H1 (cell line): ENCODE data around the gene BBX. TPM values are rescaled to one million over a fixed set of nuclear protein-coding genes. Genes with fewer than 3 reads are reported as not detected.

Experiments
- CTCF ChIA-PET: fragments of 300-600 bp; sonication (Branson Sonifier 250); formaldehyde crosslinking; loops from one replicate; lab custom pipeline; 2021; ENCODE audit not compliant: partially characterized antibody; lab: Charles Lee
- POLR2A ChIA-PET: fragments of 300-600 bp; sonication (Branson Sonifier 250); formaldehyde crosslinking; loops from one replicate; lab custom pipeline; 2021; ENCODE audit warnings: inconsistent platforms; ENCODE audit not compliant: partially characterized antibody; lab: Charles Lee
- DNase-seq, 2 experiments: peaks; one replicate each; pipeline versions ENCODE4 v3.0.0 to v3.0.0-alpha.2; 2010 to 2022; ENCODE audit warnings: low spot score in 2 of 2, low read depth in 1 of 2, mixed read lengths in 1 of 2
- FAIRE-seq: peaks from 2 replicates; lab custom pipeline; 2011; peaks lifted over from hg19 to GRCh38; lab: Jason Lieb, UNC
- H2AFZ ChIP-seq: 2 replicates; pipeline ENCODE4 v1.8.1; 2012; ENCODE audit warnings: low read length, inconsistent platforms
- H2AK5ac ChIP-seq: 2 replicates; pipeline ENCODE4 v1.6.1; 2013; ENCODE audit warnings: low read depth, low read length
- H2BK120ac ChIP-seq: replicated peaks from 2 replicates; pipeline ENCODE3; 2013; ENCODE audit warnings: low read depth, low read length, inconsistent platforms
- H2BK12ac ChIP-seq: 2 replicates; pipeline ENCODE4 v1.6.1; 2013; ENCODE audit warnings: low read depth, low read length
- H2BK15ac ChIP-seq: 2 replicates; pipeline ENCODE4 v1.6.1; 2013; ENCODE audit warnings: low read length
- H2BK20ac ChIP-seq: 2 replicates; pipeline ENCODE4 v1.6.1; 2013; ENCODE audit warnings: low read length
- H2BK5ac ChIP-seq: 2 replicates; pipeline ENCODE4 v1.6.1; 2013; ENCODE audit warnings: low read depth, low read length
- H3K14ac ChIP-seq: 2 replicates; pipeline ENCODE4 v1.6.1; 2013; ENCODE audit warnings: inconsistent platforms; ENCODE audit not compliant: insufficient read length
- H3K18ac ChIP-seq: 2 replicates; pipeline ENCODE4 v1.6.1; 2013; ENCODE audit warnings: low read length; ENCODE audit errors: extremely low read depth
- H3K23ac ChIP-seq: 2 replicates; pipeline ENCODE4 v1.6.1; 2013; ENCODE audit warnings: inconsistent platforms; ENCODE audit not compliant: insufficient read length
- H3K23me2 ChIP-seq: 2 replicates; pipeline ENCODE4 v1.6.1; 2013; ENCODE audit warnings: low read depth, low read length
- H3K27ac ChIP-seq: 2 replicates; pipeline ENCODE4 v1.6.1; 2011; ENCODE audit warnings: low read depth, low read length, inconsistent platforms
- H3K27me3 ChIP-seq, 4 experiments: replicated peaks in 1 of 4; 1 replicate in 1 of 4; 2 replicates in 3 of 4; pipeline versions ENCODE4 v1.6.1 to v1.8.1; 2011 to 2013; ENCODE audit warnings: low read length in 3 of 4, mild to moderate bottlenecking in 3 of 4, inconsistent platforms in 2 of 4, mixed read lengths in 2 of 4, moderate library complexity in 1 of 4; ENCODE audit not compliant: control insufficient read depth in 3 of 4, insufficient read depth in 3 of 4; ENCODE audit errors: extremely low read depth in 1 of 4
- H3K36me3 ChIP-seq, 4 experiments: 2 replicates each; pipeline versions ENCODE4 v1.6.1 to v1.8.1; 2011 to 2013; ENCODE audit warnings: mild to moderate bottlenecking in 4 of 4, low read length in 3 of 4, moderate library complexity in 2 of 4, control low read depth in 1 of 4, inconsistent platforms in 1 of 4; ENCODE audit not compliant: insufficient read depth in 4 of 4, control insufficient read depth in 2 of 4
- H3K4ac ChIP-seq: replicated peaks from 2 replicates; pipeline ENCODE3; 2013; ENCODE audit warnings: low read length, low read depth, mixed read lengths, inconsistent platforms; ENCODE audit not compliant: insufficient read length
- H3K4me1 ChIP-seq, 4 experiments: replicated peaks in 1 of 4; 1 replicate in 1 of 4; 2 replicates in 3 of 4; pipeline versions ENCODE4 v1.6.1 to v1.8.1; 2011 to 2013; ENCODE audit warnings: low read length in 3 of 4, inconsistent platforms in 2 of 4, mixed read lengths in 1 of 4; ENCODE audit not compliant: insufficient read depth in 4 of 4, control insufficient read depth in 3 of 4
- H3K4me2 ChIP-seq, 2 experiments: 2 replicates each; pipeline versions ENCODE4 v1.6.1 to v1.8.1; 2011 to 2013; ENCODE audit warnings: low read depth in 2 of 2, low read length in 2 of 2, control low read depth in 1 of 2, inconsistent platforms in 1 of 2, mild to moderate bottlenecking in 1 of 2; ENCODE audit not compliant: insufficient read depth in 1 of 2
- H3K4me3 ChIP-seq, 4 experiments: fragments of 200-600, 300-600 bp in 1 of 4; sonication (generic), shearing (Covaris generic), sonication (Bioruptor Twin) in 1 of 4; 2 replicates each; pipeline versions ENCODE4 v1.5.1 to v1.8.1; 2011 to 2016; ENCODE audit warnings: low read length in 4 of 4, low read depth in 3 of 4, control low read depth in 2 of 4, inconsistent platforms in 2 of 4, mild to moderate bottlenecking in 2 of 4, mixed read lengths in 1 of 4, moderate library complexity in 1 of 4; ENCODE audit not compliant: insufficient read depth in 2 of 4; ENCODE audit errors: extremely low read depth in 1 of 4
- H3K56ac ChIP-seq: replicated peaks from 2 replicates; pipeline ENCODE3; 2013; ENCODE audit warnings: low read depth, mild to moderate bottlenecking, mixed read lengths, low read length, inconsistent platforms; ENCODE audit not compliant: insufficient read length
- H3K79me1 ChIP-seq: 2 replicates; pipeline ENCODE4 v1.6.1; 2013; ENCODE audit warnings: low read depth, low read length, control low read depth
- H3K79me2 ChIP-seq, 2 experiments: 2 replicates each; pipeline versions ENCODE4 v1.6.1 to v1.8.1; 2012 to 2013; ENCODE audit warnings: low read length in 2 of 2, mild to moderate bottlenecking in 2 of 2, inconsistent platforms in 1 of 2; ENCODE audit not compliant: insufficient read depth in 2 of 2, control insufficient read depth in 1 of 2
- H3K9ac ChIP-seq, 4 experiments: replicated peaks in 1 of 4; 1 replicate in 1 of 4; 2 replicates in 3 of 4; pipeline versions ENCODE4 v1.6.1 to v1.8.1; 2011 to 2013; ENCODE audit warnings: low read depth in 3 of 4, low read length in 3 of 4, control low read depth in 2 of 4, mild to moderate bottlenecking in 2 of 4, moderate library complexity in 2 of 4, inconsistent platforms in 1 of 4; ENCODE audit errors: extremely low read depth in 1 of 4
- H3K9me3 ChIP-seq, 2 experiments: 2 replicates each; pipeline versions ENCODE4 v1.6.1 to v1.8.1; 2012 to 2013; ENCODE audit warnings: mild to moderate bottlenecking in 2 of 2, moderate library complexity in 2 of 2, control low read depth in 1 of 2, inconsistent platforms in 1 of 2, low read depth in 1 of 2, low read length in 1 of 2, mixed read lengths in 1 of 2; ENCODE audit not compliant: insufficient read depth in 2 of 2
- H4K20me1 ChIP-seq, 2 experiments: replicated peaks in 1 of 2; 2 replicates each; pipeline versions ENCODE3 to v1.8.1; 2011 to 2013; ENCODE audit warnings: inconsistent platforms in 2 of 2, low read length in 2 of 2, mild to moderate bottlenecking in 1 of 2; ENCODE audit not compliant: insufficient read depth in 2 of 2, control insufficient read depth in 1 of 2
- H4K5ac ChIP-seq: 2 replicates; pipeline ENCODE4 v1.6.1; 2013; ENCODE audit warnings: low read length, low read depth, mixed read lengths, inconsistent platforms; ENCODE audit not compliant: insufficient read length
- H4K8ac ChIP-seq: 2 replicates; pipeline ENCODE4 v1.8.0; 2013; ENCODE audit warnings: mild to moderate bottlenecking, moderate library complexity, low read length, inconsistent platforms; ENCODE audit not compliant: insufficient read depth; ENCODE audit errors: extremely low read depth
- H4K91ac ChIP-seq: replicated peaks from 2 replicates; pipeline ENCODE3; 2013; ENCODE audit warnings: low read length, mixed read lengths, inconsistent platforms; ENCODE audit not compliant: insufficient read length
- ASH2L ChIP-seq: fragments of 200-600, 300-600 bp; sonication (generic); IDR thresholded peaks from one replicate; pipeline ENCODE4 v1.7.1; 2017; ENCODE audit warnings: low read length
- BRCA1 ChIP-seq: IDR thresholded peaks from 2 replicates; pipeline ENCODE4 v1.6.1; 2012; ENCODE audit warnings: low read depth, low read length, improper control_type of control experiment
- WGBS, 2 experiments: shearing (Covaris generic) in 1 of 2; methylation state at CpG; one replicate each; pipeline versions ENCODE4 v1.1.6 to v1.1.7; 2013 to 2015; ENCODE audit warnings: low lambda C conversion rate in 2 of 2, mixed read lengths in 2 of 2, inconsistent platforms in 1 of 2, low coverage in 1 of 2, missing lambda C conversion rate in 1 of 2; ENCODE audit not compliant: insufficient replicate concordance in 2 of 2, insufficient coverage in 1 of 2, insufficient read length in 1 of 2; ENCODE audit errors: extremely low coverage in 1 of 2, missing lambda C conversion rate in 1 of 2; 5-methylcytosine and 5-hydroxymethylcytosine counted together
- polyA plus RNA-seq, 7 experiments: library from polyadenylated mRNA; depleted of rRNA in 3 of 7; stranded (reverse) in 5 of 7; unstranded in 2 of 7; fragments of >200 nt in 5 of 7; fragments of 200-250 nt in 2 of 7; gene quantifications; 1 replicate in 5 of 7; 2 replicates in 1 of 7; 4 replicates in 1 of 7; pipeline versions ENCODE4 v1.2.1 to v1.2.3, GENCODE V29; 2011 to 2013; ENCODE audit warnings: missing spikeins in 2 of 7, mixed read lengths in 2 of 7
- total RNA-seq: library from RNA; stranded (reverse); fragmentation: NEBNext Ultra II Directional; extraction: Animal tissue kit (Norgen Biotek cat#: 25700); gene quantifications from 2 replicates; pipeline ENCODE4 v1.2.1, GENCODE V29; 2021

BBX gene
- total and polyA plus RNA-seq, 2 of the 8 experiments (the other 6 are each of a cell fraction or from before 2014, with no cell fraction given), result 11.0 to 42.5 TPM

DNA sequence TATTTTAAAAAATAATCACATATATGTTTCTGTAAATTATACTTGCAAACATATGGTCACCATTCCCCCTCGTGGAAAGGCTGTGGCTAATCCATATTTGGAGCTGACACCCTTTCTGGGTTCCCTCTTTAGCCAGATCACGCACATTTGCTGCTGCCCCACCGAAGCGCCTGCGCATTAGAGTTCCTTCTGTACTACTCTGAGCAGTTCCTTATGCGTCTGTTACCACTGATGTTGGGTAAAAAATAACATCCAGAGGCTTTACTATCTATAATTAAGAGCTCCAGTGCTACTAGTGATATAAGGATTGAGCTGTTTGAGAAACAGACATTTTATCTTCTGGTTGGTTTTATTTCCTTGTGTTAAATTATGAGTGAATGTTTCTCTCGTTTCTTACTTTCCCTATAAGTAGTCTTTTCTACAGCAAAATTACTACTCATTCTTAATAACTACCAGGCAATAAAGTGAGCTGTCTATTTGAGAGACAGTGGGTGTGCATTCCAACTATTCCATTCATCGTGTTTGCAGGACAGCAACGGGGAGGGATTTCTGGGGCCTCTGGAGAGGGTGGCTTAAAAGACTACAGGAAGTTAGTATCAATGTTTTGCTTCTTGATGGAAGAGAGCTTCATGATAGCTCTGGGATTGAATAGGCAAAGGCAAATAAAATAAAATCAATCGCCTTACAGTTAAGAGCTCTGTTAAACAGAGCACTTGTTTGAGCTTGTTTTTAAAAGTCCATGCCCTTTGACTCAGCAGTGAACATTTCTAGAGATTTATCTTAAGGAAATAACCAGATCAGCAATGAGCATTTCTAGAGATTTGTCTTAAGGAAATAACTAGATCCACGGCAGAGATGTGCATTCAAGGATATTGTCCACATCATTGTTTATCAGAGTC, 322.9 kb downstream of the BBX start:
- H3K79me2 ChIP-seq, result no peaks in the 10 kb centered on the region
- H3K4ac ChIP-seq, result no peak overlapping the region
- no peak overlapping the region for H2BK15ac ChIP-seq
- no peak overlapping the region for H4K5ac ChIP-seq
- ChIA-PET CTCF (interaction anchor here (0.6 to 3.8 kb wide), 46 partner anchors 9 to 609 kb away, joined by 3 to 31 read pairs (median 4); no protein-coding TSS in a partner anchor), POLR2A (no interaction called here)
- H3K36me3 ChIP-seq, result no peaks in the 10 kb centered on the region
- H3K23ac ChIP-seq, result no peak overlapping the region
- no peak overlapping the region for H3K27ac ChIP-seq
- H2BK20ac ChIP-seq, result no peak overlapping the region
- no peak overlapping the region for H2AK5ac ChIP-seq
- H3K4me1 ChIP-seq, result peaks cover 0 to 6% (median 2%) of the 10 kb centered on the region in 4 experiments; a peak in 3 of 7 replicates
- H4K8ac ChIP-seq, result no peak overlapping the region
- no peaks in the 10 kb centered on the region for H3K27me3 ChIP-seq
- H3K14ac ChIP-seq, result no peak overlapping the region
- H4K20me1 ChIP-seq, result no peaks in the 10 kb centered on the region
- H2AFZ ChIP-seq, result peak overlapping the region; percentile 81; the same call in 1 of the 2 replicates
- H4K91ac ChIP-seq, result no peak overlapping the region
- H3K4me3 ChIP-seq, result no peak overlapping the region
- no peak overlapping the region for H3K18ac ChIP-seq
- H3K9ac ChIP-seq, result no peak overlapping the region
- no peak overlapping the region for H2BK120ac ChIP-seq
- no peak overlapping the region for H3K4me2 ChIP-seq
- H2BK5ac ChIP-seq, result no peak overlapping the region
- FAIRE-seq (no peak), DNase-seq (no peak)
- TF ChIP-seq ASH2L (no peak), BRCA1 (no peak)
- WGBS, 2 experiments, result 87% methylated on average over 11 of the region's 11 CpGs; no CpG with 5 or more reads in 1 of the 2 experiments
- H3K56ac ChIP-seq, result no peak overlapping the region
- no peak overlapping the region for H2BK12ac ChIP-seq
- no peaks in the 10 kb centered on the region for H3K9me3 ChIP-seq
- no peaks in the 10 kb centered on the region for H3K79me1 ChIP-seq
- no peaks in the 10 kb centered on the region for H3K23me2 ChIP-seq
